Fibroblast of peridontal ligament (primary cell): ENCODE data around the gene RBM44.
"Not testable (repeated sequence)": the region's sequence is repeated elsewhere in the genome, so short reads cannot be mapped to it uniquely, and the experiment has no call there.

ENCODE experiments used
- DNase-seq: peaks from one replicate; pipeline ENCODE4 v3.0.0-alpha.2; 2010; ENCODE audit errors: extremely low read depth

Gene RBM44

GRCh38 chr2:237848940-237849339 lies 50.4 kb downstream of the RBM44 start:
- DNase-seq = not testable (repeated sequence)

DNA sequence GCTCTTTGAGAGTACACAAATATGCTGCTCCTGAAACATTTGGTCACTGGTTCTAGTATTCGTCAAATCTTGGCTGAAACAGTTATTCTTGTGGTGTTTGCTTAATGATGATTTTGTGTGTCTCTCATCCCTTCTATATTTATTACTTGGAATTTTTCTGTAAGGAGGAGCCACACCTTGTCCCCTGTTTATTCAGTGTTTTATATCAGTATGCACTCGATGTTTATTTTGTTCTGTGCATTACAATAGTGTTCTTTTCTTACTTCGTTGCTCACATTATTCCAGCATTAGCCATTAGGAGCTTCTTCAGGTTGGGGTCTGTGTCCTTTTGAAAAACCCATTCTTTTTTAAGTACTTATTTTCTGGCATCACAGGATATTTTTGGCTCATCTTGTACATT lies 55.7 kb downstream of the RBM44 start:
- no peak for DNase-seq

- no peak for DNase-seq
Observed at GRCh38 chr2:237857791-237858190, 59.2 kb downstream of the RBM44 start.

DNA sequence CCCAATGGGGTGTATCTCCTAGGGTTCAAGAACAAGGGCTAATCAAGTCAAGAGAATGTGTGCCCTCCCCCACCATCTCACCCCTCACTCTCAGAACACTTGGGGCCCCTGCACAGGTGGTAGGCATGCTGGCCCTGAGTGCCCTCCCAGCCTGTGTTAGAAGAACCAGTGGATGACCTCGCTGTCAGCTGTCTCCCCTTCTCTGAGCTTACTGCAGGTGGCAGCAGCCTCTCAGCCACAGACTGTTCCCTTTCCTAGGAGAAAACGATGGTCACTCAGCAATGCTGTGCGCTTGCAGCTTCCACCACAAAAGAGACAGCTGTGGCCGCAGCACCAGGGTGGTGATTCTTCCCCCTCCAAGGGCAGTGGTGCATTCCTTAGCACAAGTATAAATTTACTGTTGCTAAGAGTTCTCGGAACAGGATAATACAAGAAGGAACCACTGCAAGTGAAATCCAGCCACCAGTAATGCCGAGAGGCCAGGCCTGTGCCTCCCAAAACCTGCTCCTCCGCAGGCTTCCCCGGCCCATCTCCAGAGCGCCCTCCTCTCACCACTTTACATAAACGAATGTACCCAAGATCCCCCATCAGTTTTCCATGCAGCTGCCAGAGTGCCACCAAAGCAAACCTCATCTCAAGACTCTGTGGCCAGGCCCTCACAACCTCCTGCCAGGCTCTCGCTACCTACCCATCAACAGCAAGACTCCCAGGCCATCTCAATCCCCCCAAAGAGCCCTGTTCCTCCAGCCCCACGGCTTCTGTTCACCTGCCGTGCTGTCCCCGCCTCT lies 59.9 kb downstream of the RBM44 start:
- peak; percentile 90 for DNase-seq

GRCh38 chr2:237859082-237859433 lies 60.5 kb downstream of the RBM44 start:
- DNase-seq = no peak

DNA sequence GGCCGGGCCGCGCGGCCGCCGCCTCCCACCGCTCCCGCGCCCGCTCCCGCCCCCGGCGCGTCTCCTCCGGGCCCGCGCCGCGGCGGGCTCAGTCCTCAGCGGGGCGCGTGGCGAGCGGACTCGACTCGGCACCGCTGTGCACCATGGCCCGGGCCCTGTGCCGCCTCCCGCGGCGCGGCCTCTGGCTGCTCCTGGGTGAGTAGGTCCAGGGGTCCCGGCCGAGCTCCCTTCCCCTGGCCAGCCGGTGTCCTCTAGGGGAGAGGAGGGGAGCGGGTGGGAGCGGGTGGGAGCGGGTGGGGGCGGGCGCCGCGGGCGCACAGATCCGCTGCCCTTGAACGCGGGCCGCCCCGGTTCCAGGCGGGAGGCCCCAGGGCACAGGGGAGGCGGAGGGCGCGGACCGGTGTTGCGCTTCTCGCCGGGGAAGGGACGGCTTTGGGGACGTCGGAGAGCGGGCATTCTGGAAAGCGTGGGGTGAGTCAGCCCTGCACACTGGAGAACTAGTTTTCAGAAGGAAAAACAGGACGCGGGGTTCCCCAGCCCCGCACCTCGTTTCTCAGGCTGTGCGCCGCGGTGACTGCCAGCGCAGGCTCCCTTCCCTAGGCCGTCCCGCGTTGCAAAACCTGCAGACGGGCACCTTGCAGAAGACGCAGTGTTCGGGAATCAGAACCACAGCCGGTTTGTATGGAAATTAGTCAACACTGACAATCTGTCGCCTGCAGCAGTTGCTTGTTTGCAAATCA lies 61.1 kb downstream of the RBM44 start, which contains the start of gene RAMP1:
RAMP1 (plus strand) TSS at position 91 of the 740 bp plus-strand sequence; CDS start at position 144, 53 bp downstream.
- DNase-seq = peak; percentile 23

GRCh38 chr2:237860273-237860935 lies 61.8 kb downstream of the RBM44 start:
- DNase-seq = no peak

DNA sequence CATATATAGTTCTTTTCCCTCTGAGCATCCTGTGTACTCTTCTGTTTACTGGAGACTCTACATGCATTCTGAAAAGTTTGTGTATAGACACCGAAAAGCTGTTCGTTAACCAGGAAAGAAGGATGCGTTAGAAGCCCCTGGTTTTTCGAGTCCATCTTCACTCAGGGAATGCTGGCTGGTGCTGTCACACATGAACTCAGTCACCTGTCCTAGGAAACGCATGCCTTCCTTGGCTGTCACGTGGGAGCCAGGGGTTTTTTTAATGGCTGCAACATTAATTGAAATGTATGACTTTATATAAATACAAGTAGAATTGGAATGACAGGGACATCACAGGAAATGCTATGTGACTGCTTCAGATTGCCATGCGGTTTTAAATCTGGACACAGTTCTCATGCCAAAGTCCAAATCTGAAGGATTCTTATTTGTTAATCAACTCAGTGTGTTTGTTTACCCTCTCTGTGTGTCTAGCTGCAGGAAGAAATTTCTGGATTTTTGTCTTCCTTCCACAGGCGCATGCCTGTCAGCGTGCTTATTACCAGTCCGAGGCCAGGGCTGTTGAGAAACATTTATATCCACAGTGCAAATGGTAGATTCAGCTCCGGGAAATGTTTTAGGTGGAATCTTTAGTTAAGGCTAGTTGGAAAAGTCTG lies 63.4 kb downstream of the RBM44 start:
- DNase-seq = no peak

DNA sequence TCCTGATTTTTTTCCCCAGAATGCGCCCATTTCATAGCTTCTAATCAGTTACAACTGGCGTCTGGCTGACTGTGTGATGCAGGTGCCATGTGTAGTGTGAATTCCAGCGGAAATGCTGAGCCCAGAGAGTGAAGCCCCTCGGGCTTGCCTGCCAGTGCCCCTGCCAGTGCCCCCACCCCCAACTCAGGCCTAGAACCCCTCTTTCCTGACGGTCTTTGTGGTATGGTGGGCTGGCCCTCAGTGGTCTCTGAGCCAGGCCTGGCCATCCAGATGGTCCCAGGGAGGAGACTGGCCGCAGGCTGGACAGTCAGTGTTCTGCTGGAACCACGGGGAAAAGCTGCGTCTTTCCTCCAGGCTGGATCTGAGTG lies 63.9 kb downstream of the RBM44 start:
- no peak for DNase-seq

- DNase-seq = no peak
Observed at GRCh38 chr2:237863102-237863511, 64.5 kb downstream of the RBM44 start.

- DNase-seq = no peak
Observed at GRCh38 chr2:237863689-237864443, 65.3 kb downstream of the RBM44 start.

GRCh38 chr2:237864444-237864931 lies 65.9 kb downstream of the RBM44 start:
- no peak for DNase-seq

GRCh38 chr2:237864940-237865622 lies 66.5 kb downstream of the RBM44 start:
- no peak for DNase-seq

GRCh38 chr2:237865623-237866041 lies 67.1 kb downstream of the RBM44 start:
- no peak for DNase-seq

DNA sequence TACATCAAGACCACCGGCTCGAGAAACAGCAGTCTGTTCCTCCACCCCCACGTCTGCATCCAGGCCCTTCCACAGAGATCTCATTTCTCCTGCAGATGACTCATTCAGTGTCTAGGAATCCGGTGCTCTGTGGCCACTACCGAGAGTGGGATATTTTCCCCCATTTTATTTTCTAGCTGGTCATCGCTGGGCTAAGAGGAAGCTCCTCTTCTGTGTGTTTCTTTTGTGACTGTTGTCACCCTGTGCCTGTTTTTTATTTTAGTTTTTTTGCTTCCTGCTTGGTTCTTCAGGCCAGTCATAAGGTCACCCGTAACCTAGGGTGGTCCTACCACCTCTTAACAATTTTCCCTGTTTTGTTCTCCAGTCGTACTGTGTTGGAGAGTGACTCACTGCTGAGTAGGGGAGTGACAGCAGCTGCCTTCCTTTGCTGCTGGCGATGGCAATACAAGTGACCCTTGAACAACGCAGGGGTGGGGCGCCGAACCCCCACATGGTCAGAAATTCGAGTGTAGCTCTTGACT lies 67.6 kb downstream of the RBM44 start:
- DNase-seq = peak; percentile 42

DNA sequence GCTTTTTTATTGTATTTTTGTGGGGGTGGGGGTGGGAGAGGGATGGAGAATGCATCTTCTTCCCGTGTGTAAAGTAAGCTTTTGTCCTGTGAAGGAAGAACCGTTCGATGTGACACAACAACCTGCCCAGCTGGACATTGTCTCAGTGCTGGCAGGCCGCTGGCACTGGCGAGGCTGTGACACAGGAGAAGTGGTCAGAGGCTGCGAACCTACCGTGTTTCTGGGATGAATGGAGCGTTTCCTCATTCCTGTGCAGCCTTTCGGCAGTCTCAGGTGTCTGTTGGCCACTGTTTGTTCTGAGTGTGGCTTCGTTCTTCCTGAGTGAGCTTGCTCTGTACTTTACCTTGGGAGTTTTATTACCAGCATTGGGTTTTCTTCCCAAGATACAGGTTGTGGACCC lies 68.9 kb downstream of the RBM44 start:
- no peak for DNase-seq

DNA sequence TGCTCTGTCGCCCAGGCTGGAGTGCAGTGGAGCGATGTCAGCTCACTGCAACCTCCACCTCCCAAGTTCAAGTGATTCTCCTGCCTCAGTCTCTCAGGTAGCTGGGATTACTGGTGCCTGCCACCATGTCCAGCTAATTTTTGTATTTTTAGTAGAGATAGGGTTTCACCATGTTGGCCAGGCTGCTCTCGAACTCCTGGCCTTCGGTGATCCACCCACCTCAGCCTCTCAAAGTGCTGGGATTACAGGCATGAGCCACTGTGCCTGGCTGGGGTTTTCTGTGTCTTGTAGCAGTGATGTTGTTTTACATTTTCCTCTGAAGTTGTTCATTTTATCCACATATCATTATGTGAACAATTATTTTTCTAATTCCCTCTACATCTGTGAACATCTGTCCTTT lies 69.5 kb downstream of the RBM44 start:
- DNase-seq = not testable (repeated sequence)

- DNase-seq = peak; percentile 83
Observed at GRCh38 chr2:237868631-237869342, 70.2 kb downstream of the RBM44 start.

DNA sequence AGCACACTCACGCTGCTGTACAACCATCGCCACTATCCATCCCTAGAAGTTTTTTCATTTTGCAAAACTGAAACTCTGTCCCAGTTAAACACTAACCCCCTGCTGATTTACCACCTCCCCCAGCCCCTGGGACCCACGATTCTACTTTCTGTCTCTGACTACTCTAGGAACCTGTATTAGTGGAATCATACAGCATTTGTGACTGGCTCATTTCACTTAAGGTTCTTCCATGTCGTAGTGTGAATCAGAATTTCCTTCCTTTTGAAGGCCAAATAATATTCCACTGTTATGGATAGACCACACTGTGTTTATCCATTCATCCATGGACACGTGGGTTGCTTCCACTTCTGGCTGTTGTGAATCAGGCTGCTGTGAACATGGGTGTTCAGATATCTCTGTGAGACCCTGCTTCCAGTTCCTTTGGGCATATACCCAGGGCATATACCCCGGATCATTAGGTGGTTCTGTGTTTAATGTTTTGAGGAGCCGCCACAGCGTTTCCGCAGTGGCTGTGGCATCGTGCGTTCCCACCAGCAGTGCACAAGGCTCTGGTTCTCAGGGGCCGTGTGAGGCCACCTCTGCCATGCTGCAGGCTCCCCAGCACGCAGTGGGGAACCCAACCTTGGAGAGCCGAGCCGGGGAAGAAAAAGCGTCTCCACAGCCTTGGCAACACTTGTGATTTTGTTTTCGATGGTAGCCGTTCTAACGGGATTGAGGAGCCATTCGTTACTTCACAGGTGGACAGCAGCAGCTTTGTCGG lies 70.9 kb downstream of the RBM44 start:
- DNase-seq = no peak
